ENCODE data around the gene MCC.
A peak's percentile ranks its signal among the peaks of the same experiment; 100 is the strongest.

Gene MCC

DNA sequence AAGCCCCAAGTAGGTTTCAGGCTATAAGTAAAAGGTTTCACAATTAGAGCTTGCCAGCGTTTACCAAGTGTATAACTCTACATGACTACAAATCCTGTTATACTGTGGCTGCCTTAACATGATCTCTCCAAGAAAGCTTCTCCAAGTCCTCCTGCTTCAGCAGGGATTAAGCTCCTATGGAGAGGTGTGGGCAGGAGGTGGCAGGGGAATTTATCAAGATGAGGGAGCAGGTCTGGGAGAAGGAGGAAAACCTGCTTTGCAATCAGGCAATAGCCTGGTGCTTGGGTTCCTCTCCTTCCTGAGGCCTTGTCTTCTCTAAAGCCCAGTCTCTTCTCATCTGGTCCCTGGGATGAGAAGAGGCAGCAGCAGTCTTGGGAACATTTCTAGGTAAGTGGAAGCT, 188.7 kb downstream of the MCC start:
- no peak for DNase-seq

DNA sequence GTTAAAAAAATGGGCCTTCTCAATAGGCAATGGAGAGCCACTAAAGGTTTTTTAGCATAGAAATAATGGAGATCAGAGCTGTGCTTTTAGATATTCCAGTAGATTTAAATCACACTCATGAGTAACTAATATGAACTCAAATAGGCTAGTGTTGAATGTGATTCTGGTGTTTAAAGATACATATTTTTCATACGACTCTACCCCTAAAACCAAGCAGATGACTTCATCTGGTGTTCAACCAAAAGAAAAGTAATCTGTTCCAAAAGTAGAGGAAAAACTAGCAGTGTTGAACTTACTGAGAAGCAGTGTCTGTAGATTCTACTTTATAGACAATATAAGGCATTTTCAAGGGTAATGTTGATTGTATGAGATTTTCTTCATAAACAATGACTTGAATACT, 191.6 kb downstream of the MCC start:
- no peak for DNase-seq

DNA sequence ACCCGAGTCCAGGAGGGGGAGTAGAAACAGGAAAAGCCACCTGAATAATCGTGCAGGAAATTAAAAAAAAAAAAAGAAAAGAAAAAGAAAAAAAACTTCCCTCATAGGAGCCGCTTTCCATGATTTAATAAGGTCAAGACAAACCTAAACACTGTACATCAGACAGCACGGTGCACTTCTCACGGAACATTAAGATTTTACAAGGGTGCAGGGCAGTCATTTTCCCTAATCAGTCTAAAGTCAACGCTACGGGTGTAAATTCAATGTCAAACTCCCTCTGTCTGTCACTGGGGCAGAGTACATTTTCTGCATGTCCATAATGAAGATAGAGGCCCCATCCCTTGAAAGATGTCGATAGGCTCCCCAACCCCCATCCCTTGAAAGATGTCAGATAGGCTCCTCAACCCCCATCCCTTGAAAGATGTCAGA, 193.1 kb downstream of the MCC start:
- no peak for DNase-seq

DNA sequence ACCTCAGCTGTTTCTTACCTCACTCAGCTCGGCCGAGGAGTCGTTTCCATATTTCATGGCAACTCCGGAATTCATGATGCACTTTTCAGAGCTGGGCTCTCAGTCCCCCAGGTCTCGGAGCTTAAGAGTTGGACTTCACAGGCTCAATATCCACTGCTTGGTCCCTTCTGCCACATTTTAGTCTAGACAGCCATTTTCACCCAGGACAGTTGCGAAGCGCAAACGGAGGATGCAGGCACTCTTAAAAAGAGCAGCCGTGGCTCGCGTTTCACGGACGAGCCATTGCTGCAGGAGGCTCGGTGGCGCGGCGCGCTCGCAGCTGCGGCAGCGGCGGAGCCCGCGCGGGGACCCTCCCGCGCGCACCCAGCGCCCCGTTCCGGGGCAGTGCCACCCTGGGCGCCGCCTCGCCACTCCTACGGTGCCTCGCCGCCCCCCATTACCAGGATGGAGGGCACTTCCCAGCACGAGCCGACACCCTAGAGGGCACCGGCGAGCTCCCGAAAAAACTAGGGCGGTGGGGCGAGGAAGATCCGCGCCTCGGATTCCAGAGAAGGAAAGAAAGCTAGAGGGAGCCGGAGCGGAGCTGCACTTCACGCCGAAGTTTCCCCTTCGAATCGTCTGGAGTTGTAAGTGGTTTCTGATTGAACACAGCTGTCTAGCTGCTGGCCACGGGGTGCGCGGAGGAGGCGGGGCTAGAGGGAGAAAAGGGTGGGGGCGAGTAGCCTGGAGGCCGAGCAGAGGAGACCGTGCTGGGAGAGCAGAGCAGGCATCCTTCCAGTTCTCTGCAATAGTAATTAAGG, 193.7 kb downstream of the MCC start:
- peak; percentile 63 for DNase-seq

DNA sequence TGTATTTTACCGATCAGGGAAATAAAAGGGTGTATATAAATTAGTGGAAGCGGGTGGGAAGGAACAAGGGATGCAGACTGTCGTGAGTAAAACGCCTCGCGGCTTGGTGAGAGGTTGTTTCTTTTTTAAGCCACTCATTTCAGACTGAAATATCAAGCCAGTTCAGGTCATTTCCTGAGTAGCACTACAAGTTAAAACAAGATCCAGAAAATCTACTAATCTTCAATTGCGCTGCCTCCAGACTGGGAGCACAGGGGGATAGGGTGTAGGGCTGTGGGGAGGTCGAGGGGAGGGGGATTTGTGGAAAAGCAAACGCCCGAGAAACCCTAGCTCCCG, 194.3 kb downstream of the MCC start:
- DNase-seq = no peak

DNA sequence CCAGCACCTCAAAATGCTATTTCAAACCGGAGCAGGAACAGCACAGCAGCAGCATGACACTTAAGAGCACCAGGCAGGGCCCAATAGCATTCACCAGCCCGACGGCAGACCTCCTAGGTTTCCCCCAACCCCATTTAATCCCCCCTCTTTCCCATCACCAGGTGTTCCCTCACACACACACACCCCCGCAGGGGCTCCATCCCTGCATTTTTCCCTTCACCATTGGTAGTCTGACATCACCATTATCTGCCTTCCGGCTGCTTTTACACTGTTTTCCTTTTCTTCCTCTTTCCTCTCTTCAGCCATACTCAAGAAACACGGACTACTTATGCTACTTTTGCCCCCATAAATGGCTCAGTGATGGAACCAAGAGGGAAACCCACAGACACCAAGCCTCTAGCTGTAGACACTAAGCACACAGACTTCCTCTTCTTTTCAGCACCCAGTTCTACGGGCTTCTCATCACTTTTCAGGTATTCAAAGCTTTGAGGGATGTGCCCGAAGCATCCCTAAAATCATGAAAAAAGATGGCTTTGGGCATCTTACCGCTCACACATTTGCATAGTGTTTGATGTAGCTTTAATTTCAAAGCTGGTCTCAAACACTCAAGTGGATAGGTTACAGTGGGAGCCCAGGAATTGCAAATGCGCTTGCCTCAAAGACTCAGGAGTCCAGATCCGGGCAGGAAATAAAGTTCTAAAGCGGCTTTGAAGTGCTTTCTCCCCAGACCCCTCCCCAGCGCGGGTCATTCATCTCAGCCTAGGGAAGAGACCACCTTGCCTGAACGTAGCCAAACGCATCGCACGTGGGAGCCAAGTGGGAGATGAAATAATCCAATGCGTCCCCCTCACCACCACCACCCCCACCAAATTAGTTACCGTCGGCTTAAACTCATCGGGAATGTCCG, 194.9 kb downstream of the MCC start:
- no peak for DNase-seq

DNA sequence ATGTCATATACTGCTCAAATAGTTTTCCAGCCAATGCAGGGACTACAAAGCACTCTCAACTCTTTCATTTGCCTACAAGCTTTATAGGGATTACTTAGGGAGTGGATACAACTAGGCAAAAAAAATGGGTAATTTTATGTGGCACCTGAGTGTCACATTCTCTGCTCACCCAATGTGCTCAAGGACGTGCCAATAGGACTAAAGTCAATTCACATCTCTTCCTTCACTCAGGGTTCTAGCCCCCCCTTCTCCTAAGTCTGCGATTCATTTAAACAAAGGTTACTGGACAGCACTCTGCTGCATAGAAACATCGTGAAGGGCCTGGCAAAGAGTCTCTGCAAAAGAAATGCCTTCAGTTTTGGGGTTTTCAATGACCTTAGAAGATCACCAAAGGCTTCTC, 195.8 kb downstream of the MCC start:
- no peak for DNase-seq

DNA sequence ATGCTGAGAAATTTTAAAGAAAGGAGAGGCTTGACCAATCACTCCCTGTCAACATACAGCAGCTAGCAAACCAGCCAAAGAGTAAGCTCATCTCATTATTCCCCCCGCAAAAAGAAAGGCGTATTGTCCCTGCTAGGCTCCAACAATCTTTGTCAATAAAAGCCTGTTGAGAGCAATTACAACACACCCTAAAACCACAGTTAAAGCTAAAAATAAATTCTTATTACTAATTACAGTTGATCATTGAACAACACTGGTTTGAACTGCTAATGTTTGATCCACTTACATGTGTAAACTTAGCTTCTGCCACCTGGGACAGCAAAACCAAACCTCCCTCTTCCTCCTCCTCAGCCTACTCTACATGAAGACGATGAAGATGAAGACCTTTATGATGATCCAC, 204.7 kb downstream of the MCC start:
- no peak for DNase-seq

DNA sequence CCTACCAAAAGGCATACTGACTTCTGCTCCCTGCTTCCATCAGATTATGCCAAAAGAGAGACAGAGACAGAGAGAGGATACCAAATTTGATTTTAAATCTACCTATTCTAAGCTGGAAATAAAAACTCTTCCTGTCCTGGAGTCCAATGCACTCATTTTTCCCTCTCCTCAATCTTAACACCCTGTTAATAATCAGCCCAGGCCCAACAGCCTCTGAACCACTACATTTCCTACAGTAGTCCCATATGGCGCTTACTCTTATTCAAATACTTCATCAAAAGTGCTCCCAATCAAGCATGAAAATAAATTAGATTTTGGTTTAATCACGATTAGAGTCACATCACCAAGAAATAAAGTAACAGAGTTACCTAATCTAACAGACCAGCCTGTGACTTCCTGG, 205.8 kb downstream of the MCC start:
- no peak for DNase-seq

DNA sequence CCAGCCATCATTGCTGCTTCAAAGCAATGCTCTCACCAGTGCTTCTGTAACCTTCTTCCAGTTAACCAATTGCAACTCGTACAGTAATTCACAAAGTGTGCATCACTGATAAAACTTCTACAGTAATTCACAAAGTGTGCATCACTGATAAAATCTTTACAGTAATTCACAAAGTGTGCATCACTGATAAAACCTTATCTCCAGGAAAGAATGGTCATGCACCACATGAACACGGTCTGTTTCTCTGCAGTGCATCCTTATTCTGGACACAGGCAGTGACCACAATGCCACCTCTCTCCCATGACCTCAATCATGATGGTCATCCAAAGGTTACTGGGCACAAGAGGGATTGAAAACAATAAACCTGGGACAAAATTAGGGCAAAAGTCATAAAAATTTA, 207.1 kb downstream of the MCC start:
- no peak for DNase-seq

DNA sequence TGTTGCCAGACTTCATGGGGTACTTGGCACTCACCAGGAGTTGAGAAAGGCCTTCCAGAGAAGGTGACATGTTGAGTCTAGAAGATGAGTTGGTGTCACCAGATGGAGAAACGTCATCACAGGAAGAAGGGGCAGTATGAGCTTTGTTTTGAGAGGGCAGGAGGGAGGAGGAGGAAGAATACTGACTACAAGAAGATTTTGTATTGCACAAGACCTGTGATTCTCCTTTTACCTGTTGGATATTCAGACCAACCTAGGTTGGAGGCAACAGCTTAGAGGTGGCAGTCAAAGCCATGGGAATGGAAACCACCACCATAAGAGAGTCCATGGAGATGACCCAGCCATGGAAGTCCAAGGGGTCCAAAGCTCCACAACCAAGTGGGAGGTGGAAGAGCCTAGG, 207.7 kb downstream of the MCC start:
- no peak for DNase-seq

DNA sequence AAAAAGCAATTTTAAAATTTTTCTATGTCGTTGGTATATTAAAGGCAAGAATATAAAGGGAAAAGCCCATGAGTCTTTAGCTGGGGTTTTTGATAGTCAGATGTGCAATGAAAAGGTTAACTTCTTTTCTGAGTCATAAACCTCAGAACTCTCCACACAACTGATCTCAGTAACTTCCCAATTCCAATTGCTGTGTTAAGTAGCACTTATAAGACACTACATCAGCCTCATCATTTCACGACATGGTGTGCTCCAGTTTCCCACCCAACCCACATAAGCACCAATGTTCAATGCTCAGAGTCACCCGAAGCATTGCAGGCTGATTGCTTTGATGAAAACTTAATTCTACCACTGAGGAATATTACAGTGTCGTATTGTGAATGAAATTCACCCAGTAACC, 209.3 kb downstream of the MCC start:
- no peak for DNase-seq

DNA sequence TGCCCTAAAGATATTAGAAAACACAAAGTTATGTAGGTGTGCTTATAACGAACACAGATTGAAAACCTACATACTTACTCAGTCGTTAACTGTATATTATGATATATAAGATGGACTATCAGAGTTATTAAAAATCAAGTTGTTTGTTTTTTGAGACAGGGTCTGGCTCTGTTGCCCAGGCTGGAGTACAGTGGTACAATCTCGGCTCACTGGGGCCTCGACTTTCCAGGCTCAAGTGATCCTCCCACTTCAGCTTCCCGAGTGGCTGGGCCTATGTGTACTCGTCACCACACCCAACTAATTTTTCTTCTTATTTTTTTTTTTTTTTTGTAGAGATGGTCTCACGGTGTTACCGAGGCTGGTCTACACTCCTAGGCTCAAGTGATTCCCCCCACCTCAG, 211.8 kb downstream of the MCC start:
- no peak for DNase-seq

DNA sequence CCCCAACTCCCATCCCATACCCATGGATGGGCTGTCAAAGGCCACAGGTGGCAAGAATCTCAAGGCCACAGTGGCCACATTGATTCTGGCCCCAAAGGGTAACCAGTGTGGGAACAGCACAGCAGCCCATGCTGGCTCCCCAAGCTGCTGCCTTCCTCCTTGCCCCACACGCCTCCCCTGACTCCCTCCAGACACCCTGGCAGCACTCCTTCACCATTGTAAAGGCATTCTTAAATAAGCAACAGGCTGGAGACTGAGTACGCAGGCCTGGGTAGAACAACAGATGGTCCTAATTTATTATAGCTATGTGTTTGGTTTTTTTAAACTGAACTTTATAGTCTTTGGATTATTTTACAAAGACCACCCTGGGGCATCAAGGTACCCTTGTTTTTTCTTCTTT, 212.3 kb downstream of the MCC start:
- DNase-seq = no peak

DNA sequence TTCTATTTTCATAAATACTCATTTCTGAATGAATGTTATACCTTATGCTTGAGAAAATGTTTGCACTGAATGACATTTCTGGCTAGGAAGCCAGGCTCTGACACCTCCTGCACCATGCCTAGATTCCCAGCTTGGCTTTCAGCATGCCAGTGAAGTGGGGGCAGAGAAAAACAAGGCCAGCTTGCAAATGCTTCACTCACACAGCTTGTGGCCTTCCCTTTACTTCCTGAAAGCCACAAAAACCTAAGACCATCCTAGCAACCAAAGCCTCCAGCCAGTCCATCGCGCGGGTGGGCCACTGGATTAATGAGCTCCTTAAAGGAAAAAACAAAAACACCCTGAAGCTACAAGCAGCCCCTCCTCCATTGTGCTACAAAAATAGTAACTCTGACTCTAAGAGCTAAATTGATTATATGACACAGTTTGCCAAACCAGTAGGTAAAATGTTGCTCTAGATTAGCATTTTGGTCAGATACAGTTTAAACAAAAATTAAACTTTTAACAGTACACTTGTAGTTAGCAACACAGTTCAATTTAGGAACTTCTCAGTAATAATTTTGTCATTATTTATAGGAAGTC, 213.3 kb downstream of the MCC start:
- DNase-seq = no peak

DNA sequence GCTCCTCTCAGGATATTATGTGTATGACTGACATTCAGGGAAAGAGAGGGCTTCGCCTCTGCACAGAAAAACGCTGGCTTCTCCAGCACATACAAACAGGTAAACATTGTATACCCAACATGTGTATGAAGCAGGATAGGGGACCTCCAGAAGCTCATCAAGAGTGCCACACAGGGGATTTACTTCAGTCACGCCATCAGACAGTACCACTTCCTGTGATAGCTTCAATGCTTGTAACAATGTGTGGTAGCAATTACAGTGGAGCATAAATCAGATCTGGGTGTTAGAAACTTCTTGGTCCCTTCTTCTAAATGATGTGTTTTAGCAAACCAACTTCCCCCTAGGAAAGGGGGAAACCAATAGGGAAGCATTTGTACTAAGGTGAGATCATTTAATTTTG, 214.3 kb downstream of the MCC start:
- no peak for DNase-seq

DNA sequence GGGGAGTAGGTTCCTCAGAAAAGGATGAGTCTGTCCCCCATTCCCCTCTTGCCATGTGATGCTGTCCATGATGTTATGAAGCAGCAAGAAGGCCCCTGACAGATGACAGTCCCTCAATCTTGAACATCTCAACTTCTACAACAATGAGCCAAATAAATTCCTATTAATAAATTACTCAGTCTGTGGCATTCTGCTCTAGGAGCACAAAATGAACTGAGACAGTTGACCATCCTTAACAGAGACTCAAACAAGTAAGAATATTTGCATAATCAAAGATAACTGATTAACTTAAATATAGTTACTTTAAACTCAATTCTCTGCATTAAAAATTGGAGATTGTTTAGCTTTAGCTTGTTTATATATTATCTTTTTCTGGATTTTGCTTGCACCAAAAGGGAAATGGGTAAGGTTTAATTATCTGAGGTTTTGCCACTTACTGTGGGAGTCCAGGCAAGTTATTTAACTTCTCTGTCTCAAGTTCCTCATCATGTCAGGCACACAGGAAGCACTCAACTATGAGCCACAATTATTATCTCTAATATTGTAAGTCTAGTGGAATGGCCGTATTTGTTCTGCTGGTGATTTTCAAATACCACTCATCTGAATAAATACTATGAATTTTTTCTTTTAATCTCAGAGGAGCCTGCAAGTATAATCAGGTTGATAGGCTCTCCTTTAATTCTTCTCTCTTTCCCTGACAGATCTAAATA, 216.4 kb downstream of the MCC start:
- no peak for DNase-seq

DNA sequence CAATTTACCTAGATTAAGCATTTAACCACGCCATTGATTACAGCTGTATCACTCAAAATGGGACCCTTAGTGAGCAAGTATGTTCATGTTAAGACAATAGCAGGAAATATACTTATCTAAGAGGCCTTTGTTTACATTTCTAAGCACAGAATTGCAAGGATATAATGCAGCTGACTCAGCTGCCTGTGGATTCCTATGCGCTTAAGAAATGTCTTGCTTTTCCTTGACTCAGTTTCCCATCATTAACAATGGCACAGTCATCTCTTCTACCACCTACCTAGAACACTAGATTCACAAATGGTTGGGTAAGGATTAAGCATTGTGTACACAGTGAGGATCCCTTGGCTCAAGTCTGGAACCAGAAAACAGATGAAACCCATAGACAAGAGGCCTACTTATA, 217.2 kb downstream of the MCC start:
- DNase-seq = no peak

DNA sequence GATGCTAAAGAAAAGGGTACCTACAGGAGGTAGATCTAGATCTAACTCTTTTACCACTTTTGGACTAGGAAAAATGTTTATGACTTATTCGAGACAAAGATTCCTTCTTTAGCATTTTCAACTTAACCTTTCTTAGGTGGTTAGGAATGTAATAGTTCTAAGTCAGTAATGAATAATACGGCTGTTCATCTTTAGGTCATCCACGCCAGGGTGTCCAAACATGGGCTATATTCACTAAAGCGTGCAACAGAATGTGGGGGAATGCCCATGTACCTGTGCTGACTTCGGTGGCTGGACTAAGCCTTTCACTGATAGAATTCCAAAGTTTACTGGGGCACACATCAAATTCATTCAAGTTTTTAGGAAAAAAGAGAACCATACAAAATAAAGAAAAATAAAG, 218.2 kb downstream of the MCC start:
- no peak for DNase-seq

DNA sequence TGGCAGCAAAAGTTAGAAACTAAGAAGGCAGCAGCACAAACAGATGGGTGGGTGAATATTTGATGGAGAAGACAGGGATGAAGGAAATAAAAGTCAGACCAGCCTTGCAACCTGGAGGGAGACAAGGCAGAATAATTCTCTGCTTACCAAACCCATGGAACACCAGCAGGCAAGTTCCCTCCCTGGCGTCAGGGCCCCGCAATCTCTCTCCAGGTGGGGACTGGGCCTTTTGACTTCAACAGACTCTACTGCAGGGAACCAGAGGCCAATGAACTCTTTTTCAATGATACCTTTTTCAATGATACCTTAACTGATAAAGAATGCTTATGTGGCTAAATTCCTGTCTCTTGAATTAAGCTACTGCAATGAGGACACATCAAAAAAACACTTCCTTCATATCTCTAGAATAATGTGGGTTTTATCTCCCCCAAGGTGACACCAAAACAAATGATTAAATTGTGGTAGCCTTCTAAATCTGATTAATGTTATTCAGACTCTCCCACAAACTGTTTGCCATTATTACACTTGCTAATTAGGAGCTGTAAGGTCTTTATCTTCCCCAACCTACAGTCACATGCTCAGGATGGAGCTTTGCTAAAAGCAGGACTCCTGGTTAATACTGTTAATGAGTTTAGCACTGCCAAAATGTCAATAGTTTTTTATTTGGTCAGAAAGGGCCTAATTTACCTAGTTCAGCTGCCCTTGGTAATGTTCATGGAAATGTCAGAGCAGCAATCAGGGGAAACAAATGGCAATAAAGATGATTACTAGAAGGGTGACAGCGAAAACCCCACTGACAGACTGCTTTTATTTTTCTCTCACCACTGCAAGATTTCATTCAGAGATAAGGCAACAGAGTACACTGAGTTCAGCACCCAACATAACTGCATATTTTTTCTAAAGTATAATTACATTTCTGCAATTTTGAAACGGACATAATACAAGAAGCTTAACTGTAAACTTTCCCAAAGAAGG, 218.9 kb downstream of the MCC start:
- DNase-seq = no peak

DNA sequence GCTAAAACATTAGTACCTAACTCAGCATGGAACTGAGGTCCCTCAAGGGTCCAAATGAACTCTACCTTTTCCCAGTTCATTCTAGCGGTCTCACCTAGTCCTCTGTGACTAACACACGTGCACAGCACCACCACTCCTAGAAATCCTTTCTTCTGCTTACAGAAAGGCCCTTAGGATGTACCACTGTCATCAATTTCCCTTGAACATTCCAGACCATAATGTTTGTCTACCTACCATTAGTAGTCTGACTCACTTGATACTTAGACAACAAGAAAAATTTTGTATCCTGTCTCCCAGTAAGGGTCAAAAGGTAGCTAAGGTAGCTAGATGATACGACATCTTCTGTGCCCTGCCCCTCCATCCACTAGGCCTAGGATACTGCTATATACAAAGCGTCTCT, 220.0 kb downstream of the MCC start:
- no peak for DNase-seq

DNA sequence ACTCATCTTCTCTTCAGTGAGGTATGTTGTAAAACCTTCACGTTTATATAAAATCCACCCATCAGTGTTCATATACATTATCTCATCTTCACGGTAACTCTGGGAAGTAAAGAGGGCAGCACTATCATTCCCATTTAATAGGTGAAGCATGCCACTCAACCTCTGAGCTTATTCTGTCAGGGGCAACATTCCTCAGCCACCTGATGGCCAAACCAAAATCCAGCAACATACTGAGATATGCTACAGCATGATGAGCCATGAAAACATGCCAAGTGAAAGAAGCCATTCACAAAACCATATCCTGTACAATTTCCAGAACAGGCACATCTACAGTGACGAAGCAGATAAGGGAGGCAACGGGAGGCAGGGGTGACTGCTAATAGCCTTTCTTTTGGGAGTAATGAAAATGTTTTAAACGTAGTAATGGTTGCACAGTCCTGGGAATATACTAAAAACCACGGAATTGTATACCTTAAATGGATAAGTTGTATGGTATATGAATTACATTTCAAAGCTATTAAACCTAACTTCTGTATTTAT, 220.8 kb downstream of the MCC start:
- no peak for DNase-seq

Measured in CD4-positive, alpha-beta T cell treated with Interleukin-4 for 4 hours (primary cell).